Skin of body (tissue), 2 donors: Measurements from ENCODE around the gene SNX33. TPM values are rescaled to one million over a fixed set of nuclear protein-coding genes. Genes with fewer than 3 reads are reported as not detected.
"Not testable (repeated sequence)": the region's sequence is repeated elsewhere in the genome, so short reads cannot be mapped to it uniquely, and the experiment has no call there.

Experiments
- DNase-seq: peaks from one replicate; lab custom pipeline; 2025; lab: John Stamatoyannopoulos, UW
- total RNA-seq: library from RNA; depleted of rRNA; stranded (reverse); fragments of >200 nt; gene quantifications from one replicate; pipeline ENCODE4 v1.2.3, GENCODE V29; 2014

The SNX33 gene
- 13.2 TPM for total RNA-seq

GRCh38 chr15:75647370-75648155, at the start of gene SNX33:
Gene SNX33, plus strand, starts transcription at chr15:75647912. Its CDS starts 1,191 bp downstream, at chr15:75649103.
- DNase-seq, result peak; percentile 88

- DNase-seq, result no peak
Measured at GRCh38 chr15:75598361-75598760, 49.4 kb upstream of the SNX33 start.

- no peak for DNase-seq
Measured at GRCh38 chr15:75599401-75599800, 48.3 kb upstream of the SNX33 start.

- no peak for DNase-seq
Measured at GRCh38 chr15:75606026-75606425, 41.7 kb upstream of the SNX33 start.

DNA sequence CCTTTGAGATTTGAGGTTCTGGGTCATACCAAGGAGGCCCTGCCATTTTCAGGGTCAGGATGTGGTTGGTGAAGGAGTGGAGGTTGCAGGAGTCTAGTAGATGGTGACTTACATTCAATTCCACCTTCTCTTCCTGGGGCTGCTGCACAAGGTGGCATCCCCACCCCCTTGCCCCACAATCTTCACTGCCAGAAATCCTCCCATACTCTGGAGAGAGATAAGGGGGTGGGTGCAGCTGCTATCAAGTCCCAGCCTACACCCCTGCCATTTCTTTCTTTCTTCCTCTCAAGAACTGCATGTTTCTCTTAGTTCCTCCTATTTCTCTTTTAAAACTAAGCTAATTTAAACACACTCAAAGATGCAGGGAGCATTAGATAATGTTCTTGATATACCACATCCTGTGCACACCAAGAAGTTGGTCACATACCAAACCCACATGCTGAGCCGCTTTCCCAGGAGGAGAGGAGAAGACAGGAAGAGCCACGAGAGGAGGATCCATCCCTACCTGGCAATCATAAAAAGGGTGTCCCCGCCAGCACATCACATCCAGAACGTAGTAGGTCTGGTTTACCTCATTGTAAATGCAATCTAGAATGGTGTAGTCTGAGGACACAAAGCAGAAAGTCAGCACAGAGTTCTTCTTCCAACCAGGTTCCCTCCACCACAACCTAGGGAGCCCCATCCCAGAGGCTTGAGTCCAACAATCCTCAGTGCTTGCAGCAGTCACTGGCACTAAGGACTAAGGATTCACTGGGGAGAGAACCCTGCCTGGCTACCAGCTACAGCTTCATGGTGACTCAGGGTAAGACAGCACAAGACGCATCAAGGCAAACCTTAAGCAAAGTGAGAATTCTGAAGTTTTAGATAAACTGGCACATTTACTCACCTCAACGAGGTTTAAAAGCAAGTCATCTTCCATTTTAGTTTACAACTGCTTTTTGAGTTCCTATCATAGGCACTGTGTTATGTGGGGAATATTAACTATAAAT, 40.7 kb upstream of the SNX33 start:
- no peak for DNase-seq

DNA sequence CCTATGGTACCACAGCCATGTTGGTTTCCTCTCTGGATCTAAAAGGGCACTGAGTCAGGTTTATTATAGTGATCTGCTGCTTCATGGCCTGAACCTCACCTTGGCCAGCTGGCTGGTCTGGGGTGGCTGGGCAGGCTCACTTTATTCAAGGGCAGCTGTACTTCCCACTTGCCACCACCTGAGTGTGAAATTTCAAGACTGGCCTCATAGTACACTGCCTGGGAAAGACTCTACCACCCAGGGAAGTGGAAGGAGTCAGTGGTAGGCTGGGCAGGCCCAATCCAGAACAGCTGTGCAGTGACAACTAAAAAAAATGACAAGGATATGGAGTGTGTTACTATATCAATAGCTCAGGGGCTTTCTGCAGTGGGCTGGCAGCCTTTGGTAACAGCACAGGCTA, 30.9 kb upstream of the SNX33 start:
- no peak for DNase-seq

DNA sequence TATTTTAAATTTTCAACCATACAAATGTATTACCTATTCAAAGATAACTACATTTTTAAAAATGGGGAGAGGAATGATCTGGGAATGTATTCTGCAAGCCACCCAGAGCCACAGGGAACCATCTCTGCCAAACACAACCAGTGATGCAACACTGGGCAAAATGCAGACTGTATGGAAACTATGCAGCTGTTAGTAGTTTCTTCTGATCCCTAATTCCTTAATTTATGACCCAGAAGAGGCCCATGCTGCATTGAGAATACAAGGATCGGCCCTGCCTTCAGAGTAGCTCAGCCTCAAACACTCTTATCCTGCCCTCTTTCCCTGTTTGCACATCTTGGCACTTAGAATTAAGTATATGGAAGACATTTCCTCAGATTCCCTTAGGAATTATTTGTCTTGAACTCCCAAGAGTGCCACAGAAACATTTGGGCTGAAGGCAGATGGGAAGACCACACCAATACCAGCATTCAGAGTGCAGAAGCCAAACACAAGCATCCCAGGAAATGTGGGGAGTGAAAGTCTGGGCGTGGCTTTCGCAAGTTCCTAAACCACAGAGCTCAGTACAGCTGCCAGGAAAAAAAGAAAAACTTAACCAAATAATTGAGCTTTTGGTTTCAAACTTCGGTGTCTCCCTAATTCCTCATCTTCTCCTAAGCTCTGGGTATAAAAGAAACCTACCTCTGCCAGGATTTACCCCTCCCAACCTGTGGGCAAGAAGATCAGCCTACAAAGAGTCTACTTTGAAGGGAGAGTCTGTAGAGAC, 27.5 kb upstream of the SNX33 start:
- DNase-seq, result peak; percentile 97

DNA sequence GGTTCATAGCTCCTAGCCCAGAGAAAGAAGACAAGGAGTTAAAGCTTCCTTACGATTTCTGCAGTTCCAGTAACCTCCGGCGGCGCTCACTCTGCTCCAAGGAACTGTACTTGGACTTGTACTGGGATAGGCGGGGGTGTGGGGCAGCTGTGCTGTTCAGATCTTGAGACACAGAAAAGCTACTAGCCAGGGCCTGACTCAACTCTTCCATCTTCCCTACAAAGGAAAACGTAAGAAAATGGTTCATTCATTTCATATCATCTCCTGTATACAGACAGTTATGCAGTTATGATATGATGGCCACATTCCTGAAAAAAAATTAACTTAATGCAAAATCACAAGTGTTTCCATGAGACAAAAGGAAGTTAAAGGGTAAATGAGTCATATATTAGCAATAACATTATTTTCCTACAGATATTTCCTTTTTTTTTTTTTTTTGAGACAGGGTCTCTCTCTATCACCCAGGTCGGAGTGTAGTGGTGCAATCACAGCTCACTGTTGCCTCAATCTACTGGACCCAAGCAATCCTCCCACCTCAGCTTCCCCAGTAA, 26.8 kb upstream of the SNX33 start:
- DNase-seq, result peak; percentile 95

DNA sequence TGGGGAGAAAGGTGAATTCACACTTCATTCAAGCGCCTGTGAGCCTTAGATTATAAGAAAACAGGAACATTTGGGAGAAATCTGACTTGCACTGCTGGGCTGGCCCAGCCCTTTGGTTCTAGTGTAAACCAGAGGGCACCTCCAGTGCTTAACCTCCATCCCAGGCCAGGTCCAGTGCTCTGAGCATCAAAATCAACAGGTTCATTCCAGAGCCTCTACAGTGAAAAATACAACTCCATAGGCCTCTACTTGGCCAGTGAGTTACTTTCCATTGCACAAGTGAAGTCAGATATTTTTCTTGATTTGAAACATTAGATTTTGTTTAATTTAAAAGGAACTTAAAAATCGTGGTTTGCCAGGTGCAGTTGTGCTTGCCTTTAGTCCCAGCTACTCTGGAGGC, 25.2 kb upstream of the SNX33 start:
- no peak for DNase-seq

DNA sequence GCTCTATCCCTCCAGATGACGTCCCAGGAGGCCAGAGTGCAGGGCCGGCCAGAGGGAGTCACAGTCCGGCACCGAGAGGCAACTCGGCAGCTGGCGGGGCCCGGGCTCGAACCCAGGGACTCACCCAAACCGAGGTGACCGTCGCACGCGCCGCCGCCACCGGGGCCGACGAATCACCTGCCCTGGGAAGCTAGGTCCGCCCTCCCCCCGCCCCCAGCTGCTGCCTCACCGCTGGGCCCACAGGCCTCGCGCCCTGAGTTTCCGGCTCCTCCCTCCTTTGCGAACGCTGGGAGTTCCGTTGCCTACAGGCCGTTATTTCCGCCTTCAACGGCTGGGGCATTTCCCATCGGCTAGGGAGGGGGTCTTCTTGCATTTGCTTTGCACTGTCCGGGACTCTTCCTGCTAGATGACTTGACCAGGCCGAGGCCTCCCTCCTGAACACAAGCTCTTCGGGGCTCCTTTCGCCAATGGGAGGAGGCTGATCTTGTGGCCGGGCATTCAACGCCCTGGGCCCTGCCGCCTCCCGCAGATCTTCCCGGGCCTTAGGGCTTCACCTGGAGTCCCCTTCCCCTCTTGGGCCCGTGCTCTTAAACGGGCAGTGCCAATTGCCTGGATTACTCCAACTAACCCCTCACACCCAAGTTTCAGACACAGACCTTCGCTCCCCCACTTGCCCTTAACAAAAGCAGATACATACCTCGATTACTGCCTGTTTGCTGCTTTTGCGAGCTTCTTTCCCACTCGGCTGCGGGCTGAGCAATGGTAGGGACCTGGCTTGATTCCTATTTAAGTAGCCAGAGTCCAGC, 22.0 kb upstream of the SNX33 start, which contains the start of gene SNUPN:
Gene SNUPN, minus strand, starts transcription at position 184 of the 806 bp plus-strand sequence. CDS start 4,674 bp downstream, outside the sequence.
- peak; percentile 92 for DNase-seq

DNA sequence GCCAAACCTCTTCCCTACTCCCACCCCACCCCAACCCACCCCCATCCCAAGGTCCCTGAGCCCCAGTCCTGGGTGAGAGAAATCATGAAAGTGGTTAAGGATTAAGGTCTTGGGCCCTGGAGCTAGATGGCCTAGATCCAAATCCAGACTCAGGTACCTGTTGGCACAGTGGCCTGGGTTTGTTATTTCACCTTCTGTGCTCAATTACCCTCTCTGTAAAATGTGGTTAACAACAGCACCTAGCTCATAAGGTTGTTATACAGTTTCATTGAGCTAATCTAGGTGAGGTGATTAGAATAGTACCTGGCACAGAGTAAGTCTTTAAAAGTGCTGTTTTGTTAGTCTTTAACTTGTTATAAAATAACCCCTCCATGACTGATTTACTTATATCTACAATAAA, 15.8 kb upstream of the SNX33 start:
- DNase-seq, result no peak

- not testable (repeated sequence) for DNase-seq
Measured at GRCh38 chr15:75633922-75634321, 13.8 kb upstream of the SNX33 start.

GRCh38 chr15:75636026-75636425, 11.7 kb upstream of the SNX33 start:
- DNase-seq, result no peak

- no peak for DNase-seq
Measured at GRCh38 chr15:75637245-75638009, 10.3 kb upstream of the SNX33 start.

DNA sequence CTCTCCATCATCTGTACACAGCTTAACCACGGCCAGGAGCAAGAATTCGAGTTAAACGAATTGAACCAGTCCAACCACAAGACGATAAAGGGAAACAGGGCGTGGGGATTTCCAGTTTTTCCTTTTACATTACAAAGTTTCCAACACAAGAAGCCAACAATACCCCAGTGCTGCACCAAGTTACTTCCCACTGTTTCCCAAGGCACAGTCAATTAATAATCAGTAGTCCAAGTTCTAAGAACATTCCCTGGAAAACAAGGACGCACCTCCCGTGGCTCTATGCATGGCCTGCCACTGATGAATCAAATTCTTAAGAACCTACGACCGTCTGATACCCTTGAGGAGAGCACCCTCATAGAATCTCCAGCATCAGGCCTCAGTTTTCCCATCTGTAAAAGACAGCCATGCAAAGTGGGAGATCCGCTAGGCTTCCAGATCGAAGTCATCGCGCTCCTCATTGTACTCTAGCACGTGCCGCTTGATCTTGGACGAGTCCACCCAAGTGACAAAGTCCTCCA, 8.5 kb upstream of the SNX33 start:
- peak; percentile 27 for DNase-seq

DNA sequence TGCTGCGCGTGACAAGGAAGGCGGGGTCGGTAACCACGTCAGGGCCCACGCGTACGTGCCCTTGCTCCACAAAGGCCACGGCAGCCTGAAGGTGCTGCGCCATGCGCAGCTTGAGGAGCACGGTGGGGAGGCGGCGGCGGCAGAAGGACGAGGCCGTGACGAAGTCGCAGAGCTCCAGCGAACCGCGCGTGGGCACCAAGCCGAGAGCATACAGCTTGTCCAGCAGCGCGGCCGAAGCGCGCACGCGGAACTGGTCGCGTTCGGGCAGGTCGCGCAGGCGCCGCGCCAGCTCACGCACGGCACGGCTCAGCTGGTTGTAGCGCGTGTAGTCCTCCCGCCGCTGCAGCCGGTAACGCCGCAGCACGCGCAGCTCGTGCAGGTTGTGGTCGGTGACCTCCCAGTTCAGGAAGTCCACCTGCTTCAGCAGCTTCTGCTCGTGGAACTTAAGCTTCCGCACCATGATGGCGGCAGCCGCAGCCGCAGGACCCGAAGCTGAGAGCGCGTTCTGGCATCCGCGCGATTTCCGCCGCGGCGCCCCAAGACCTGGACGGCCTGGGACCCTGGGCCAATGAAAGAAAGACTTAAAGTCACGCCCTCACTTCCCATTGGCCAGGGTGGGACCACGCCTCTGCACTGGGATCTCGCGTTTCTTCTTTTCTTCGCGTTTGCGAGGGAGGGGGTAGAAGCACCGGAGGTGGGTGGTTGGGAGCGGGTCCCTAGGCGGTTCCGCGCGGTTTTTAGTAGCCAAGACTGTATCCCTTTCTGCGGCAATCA, 7.8 kb upstream of the SNX33 start, which contains the start of gene IMP3:
Gene IMP3, minus strand, starts transcription at position 516 of the 774 bp plus-strand sequence. Its CDS starts 56 bp downstream, at position 460.
- DNase-seq, result peak; percentile 97

- peak; percentile 69 for DNase-seq
Measured at GRCh38 chr15:75640483-75641178, 7.1 kb upstream of the SNX33 start.

DNA sequence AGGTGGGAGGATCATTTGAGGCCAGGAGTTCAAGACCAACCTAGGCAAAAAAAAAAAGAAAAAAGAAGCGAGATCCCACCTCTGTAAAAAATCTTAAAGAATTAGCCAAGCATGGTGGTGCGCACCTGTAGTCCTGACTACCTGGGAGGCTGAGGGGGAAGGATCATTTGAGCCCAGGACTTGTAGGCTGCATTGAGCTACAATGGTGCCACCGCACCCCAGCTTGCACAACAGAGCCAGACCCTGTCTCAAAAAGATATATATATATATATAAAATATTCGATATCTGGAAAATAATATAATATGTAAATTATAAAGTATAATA, 6.6 kb upstream of the SNX33 start:
- no peak for DNase-seq
